ENCODE measurements around the gene KDM6B. TPM values are rescaled to one million over a fixed set of nuclear protein-coding genes. Genes with fewer than 3 reads are reported as not detected.

KDM6B gene
- total RNA-seq, 1 experiment from 2014 or later = 28.9 TPM

DNA sequence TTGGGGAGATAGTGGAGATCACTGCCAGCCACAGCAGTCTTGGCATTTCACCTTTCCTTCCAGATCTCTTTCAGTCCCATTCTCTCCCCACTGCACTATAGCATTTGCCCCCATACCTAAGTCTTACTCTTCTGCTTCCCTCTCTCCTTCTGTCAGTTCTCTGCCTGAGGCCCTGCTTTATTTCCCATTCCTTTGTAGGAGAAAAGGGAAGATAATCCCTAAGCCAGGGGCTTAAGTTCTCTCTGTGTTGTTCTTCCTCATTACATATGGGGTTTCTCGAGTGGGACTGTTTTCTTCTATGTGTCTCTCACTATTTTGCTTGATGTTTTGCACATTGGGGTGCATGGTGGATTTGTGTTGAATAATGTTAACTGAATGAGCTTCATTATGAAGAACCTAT is 6.4 kb downstream of the KDM6B start:
- Histone ChIP-seq H2BK12ac (ENCODE audit: insufficient read length, low read depth, low read length) (no peak overlapping the region), H3K23ac (ENCODE audit: insufficient read length, low read depth, low read length) (no peak overlapping the region), H2AK5ac (ENCODE audit: insufficient read length, low read length) (no peak overlapping the region), H3K9ac (ENCODE audit: extremely low read depth, insufficient read length, low read length) (no peak overlapping the region), H2BK15ac (ENCODE audit: low read depth, low read length) (no peak overlapping the region), H4K8ac (replicated peaks; ENCODE audit: insufficient read length, low read depth, low read length) (no peak overlapping the region), H4K20me1 (ENCODE audit: control insufficient read depth, insufficient read depth, insufficient read length) (no peaks in the 10 kb centered on the region), H3K27ac (ENCODE audit: insufficient read length, low read depth, low read length) (no peak overlapping the region), H2BK120ac (ENCODE audit: low read depth, low read length, poor library complexity, severe bottlenecking) (no peak overlapping the region), H3K79me2 (ENCODE audit: insufficient read depth, low read length) (no peaks in the 10 kb centered on the region), H3K4me1 (ENCODE audit: insufficient read depth, low read length) (no peaks in the 10 kb centered on the region; the same call in 1 of the 2 replicates), H3K79me1 (ENCODE audit: insufficient read depth, low read depth, low read length, poor library complexity, severe bottlenecking) (no peaks in the 10 kb centered on the region), H2AFZ (ENCODE audit: low read length) (no peak overlapping the region), H3K27me3 (ENCODE audit: insufficient read depth, low read length) (peaks cover 28% of the 10 kb centered on the region; the same call in 1 of the 2 replicates), H3K14ac (ENCODE audit: insufficient read depth, low read length) (no peak overlapping the region), H3T11ph (ENCODE audit: low read length) (no peak overlapping the region), H3K9me3 (ENCODE audit: control insufficient read depth, low read depth, low read length) (no peaks in the 10 kb centered on the region), H2BK20ac (ENCODE audit: low read depth, low read length, poor library complexity, severe bottlenecking) (no peak overlapping the region), H3K23me2 (ENCODE audit: insufficient read length, low read depth, low read length, poor library complexity, severe bottlenecking) (peaks cover 45% of the 10 kb centered on the region), H3K56ac (ENCODE audit: insufficient read length, low read depth, low read length) (no peak overlapping the region), H2BK5ac (ENCODE audit: insufficient read length, low read length) (no peak overlapping the region), H4K5ac (ENCODE audit: insufficient read length, low read depth, low read length) (no peak overlapping the region), H3K18ac (ENCODE audit: insufficient read length, low read depth, low read length) (no peak overlapping the region), H4K91ac (ENCODE audit: insufficient read length, low read depth, low read length) (no peak overlapping the region), H3K4ac (ENCODE audit: low read depth, low read length) (no peak overlapping the region), H3K4me2 (ENCODE audit: insufficient read depth, insufficient read length, low read length) (no peak overlapping the region)
- Mint-ChIP-seq H3K4me3 (peak overlapping the region; percentile 89 to 94), H3K36me3 (ENCODE audit: insufficient read depth in 1 of 3, low read depth in 3 of 3) (peaks cover 2 to 11% (median 9%) of the 10 kb centered on the region in 3 experiments; a peak in 5 of 7 replicates), H3K4me1 (peaks cover 42 to 58% of the 10 kb centered on the region in 2 experiments), H3K27me3 (ENCODE audit: low read depth) (peaks cover 30% of the 10 kb centered on the region), H3K9me3 (no peaks in the 10 kb centered on the region; a peak in 1 of 5 replicates), H3K27ac (no peak overlapping the region)
- DNase-seq = no peak
- no CpG with 5 or more reads among the region's 1 CpG for WGBS (ENCODE audit: extremely low coverage, insufficient read length, low lambda C conversion rate)
- TF ChIP-seq, protein P1, sequence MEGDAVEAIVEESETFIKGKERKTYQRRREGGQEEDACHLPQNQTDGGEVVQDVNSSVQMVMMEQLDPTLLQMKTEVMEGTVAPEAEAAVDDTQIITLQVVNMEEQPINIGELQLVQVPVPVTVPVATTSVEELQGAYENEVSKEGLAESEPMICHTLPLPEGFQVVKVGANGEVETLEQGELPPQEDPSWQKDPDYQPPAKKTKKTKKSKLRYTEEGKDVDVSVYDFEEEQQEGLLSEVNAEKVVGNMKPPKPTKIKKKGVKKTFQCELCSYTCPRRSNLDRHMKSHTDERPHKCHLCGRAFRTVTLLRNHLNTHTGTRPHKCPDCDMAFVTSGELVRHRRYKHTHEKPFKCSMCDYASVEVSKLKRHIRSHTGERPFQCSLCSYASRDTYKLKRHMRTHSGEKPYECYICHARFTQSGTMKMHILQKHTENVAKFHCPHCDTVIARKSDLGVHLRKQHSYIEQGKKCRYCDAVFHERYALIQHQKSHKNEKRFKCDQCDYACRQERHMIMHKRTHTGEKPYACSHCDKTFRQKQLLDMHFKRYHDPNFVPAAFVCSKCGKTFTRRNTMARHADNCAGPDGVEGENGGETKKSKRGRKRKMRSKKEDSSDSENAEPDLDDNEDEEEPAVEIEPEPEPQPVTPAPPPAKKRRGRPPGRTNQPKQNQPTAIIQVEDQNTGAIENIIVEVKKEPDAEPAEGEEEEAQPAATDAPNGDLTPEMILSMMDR (conservative IDR thresholded peaks at IDR 0.05) = no peak

Data from H9 (cell line).